Dendritic cell treated with granulocyte-macrophage colony-stimulating factor and Interleukin-4, amounts not matched to agents 40 ng/mL and 50 ng/mL, for 4 days (primary cell): ENCODE measurements around the gene COL17A1.

Source experiments
- H3K27ac Mint-ChIP-seq: one replicate; pipeline ENCODE4 v1.8.0; 2022; ENCODE audit warnings: mild to moderate bottlenecking, mixed read lengths
- H3K27me3 Mint-ChIP-seq: one replicate; pipeline ENCODE4 v1.8.0; 2022; ENCODE audit warnings: mild to moderate bottlenecking, mixed read lengths
- H3K36me3 Mint-ChIP-seq: one replicate; pipeline ENCODE4 v1.8.0; 2022; ENCODE audit warnings: low read depth, mixed read lengths
- H3K4me1 Mint-ChIP-seq: one replicate; pipeline ENCODE4 v1.8.0; 2022; ENCODE audit warnings: low read depth, mixed read lengths
- H3K4me3 Mint-ChIP-seq: one replicate; pipeline ENCODE4 v1.8.0; 2022; ENCODE audit warnings: mild to moderate bottlenecking, moderate library complexity, mixed read lengths
- H3K9me3 Mint-ChIP-seq: one replicate; pipeline ENCODE4 v1.8.0; 2022; ENCODE audit warnings: mixed read lengths
- intact Hi-C: fragments of 100-400 bp; cut with micrococcal nuclease; formaldehyde crosslinking; loops from one replicate; pipeline ENCODE4 v1.15.0; 2022

COL17A1 gene

DNA sequence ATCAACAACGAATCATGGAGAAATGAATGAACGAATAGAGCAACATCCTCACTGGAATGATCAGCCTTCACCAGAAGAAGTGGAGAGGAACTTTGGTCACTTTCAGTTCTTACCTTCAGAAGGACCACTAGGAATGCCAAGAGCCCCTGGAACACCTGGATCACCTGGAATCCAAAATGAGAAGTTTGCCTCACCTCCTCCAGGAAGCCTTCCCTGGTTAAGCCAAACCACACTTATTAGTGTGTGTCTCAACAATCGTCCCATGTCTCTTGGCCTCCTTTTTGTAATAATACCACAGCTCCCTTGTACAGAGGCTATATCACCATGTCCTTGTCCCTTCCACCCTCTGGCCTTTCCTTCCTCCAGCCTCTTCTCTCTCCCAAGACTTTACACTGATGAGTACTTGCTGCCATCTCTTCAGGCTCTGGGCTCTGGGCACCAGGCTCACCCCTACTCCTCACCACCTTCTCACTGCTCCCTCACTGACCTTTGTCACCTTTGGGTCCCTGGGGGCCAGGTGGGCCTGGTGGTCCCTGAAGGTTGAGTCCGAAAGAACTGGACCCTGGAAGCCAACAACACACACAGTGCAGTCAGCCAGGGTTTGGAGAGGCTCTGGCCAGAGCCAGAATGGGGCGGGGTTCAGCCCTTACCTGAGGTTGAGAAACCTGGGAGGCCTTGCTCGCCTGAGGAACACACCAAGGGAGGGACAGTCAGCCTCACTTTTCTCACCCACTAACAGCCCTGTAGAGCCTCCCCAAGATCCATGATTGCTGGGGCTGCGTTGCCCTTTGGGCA is 46.5 kb downstream of the COL17A1 start:
- Mint-ChIP-seq H3K36me3 (peaks cover 1% of the 10 kb centered on the region), H3K4me3 (no peak overlapping the region), H3K4me1 (no peaks in the 10 kb centered on the region), H3K27me3 (no peaks in the 10 kb centered on the region), H3K9me3 (no peaks in the 10 kb centered on the region), H3K27ac (no peak overlapping the region)
- intact Hi-C loops: no loop called here

DNA sequence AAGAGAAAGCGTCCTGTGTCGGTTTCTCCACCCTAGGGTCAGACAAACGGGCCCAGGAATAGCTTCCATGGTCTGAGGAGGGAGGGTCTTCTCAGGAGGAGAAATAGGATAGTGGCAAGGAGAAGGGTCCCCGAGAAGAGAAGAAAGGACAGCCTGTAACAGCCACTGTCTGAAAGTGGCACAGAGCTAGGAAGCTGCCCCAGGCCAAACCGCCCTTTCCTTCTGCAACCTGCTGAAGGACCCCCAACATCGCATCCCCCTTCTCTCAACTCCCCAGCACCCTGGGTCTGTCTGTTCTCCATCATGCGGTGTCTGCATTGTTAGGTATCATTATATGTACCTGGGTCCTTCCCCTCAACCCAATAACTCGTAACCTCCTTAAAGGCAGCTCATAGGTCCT is 47.1 kb downstream of the COL17A1 start:
- intact Hi-C loops: no loop called here
- Mint-ChIP-seq H3K27me3 (no peaks in the 10 kb centered on the region), H3K4me3 (no peak overlapping the region), H3K4me1 (no peaks in the 10 kb centered on the region), H3K36me3 (peaks cover 7% of the 10 kb centered on the region), H3K9me3 (no peaks in the 10 kb centered on the region), H3K27ac (no peak overlapping the region)

- no peak overlapping the region for H3K27ac Mint-ChIP-seq
These were observed 48.3 kb downstream of the COL17A1 start for GRCh38 chr10:104037261-104037951.

GRCh38 chr10:104036518-104037260 is 49.0 kb downstream of the COL17A1 start:
- intact Hi-C loops: no loop called here
- no peak overlapping the region for H3K27ac Mint-ChIP-seq
- no peak overlapping the region for H3K4me3 Mint-ChIP-seq
- H3K27me3 Mint-ChIP-seq: no peaks in the 10 kb centered on the region
- peaks cover 21% of the 10 kb centered on the region for H3K36me3 Mint-ChIP-seq
- no peaks in the 10 kb centered on the region for H3K4me1 Mint-ChIP-seq
- no peaks in the 10 kb centered on the region for H3K9me3 Mint-ChIP-seq

More at GRCh38 chr10:104037261-104037951, 48.3 kb downstream of the COL17A1 start:
- peaks cover 14% of the 10 kb centered on the region for H3K36me3 Mint-ChIP-seq
- H3K4me1 Mint-ChIP-seq: no peaks in the 10 kb centered on the region
- H3K4me3 Mint-ChIP-seq: no peak overlapping the region
- intact Hi-C loops: no loop called here
- H3K9me3 Mint-ChIP-seq: no peaks in the 10 kb centered on the region
- no peaks in the 10 kb centered on the region for H3K27me3 Mint-ChIP-seq

DNA sequence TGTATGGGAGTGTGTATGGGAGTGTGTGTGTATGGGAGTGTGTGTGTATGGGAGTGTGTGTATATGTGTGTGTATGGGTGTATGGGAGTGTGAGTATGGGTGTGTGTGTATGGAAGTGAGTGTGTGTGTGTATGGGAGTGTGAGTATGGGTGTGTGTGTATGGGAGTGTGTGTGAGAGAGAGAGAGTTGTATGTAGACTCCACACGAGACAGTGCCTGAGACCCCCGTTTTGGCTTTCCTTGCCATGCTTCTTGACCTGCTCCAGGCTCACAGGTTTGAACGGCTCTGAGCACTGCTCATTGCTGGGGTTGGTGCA is 49.7 kb downstream of the COL17A1 start:
- no peak overlapping the region for H3K4me3 Mint-ChIP-seq
- H3K9me3 Mint-ChIP-seq: no peaks in the 10 kb centered on the region
- peaks cover 27% of the 10 kb centered on the region for H3K36me3 Mint-ChIP-seq
- H3K4me1 Mint-ChIP-seq: no peaks in the 10 kb centered on the region
- H3K27me3 Mint-ChIP-seq: no peaks in the 10 kb centered on the region
- intact Hi-C loops: no loop called here
- H3K27ac Mint-ChIP-seq: no peak overlapping the region

DNA sequence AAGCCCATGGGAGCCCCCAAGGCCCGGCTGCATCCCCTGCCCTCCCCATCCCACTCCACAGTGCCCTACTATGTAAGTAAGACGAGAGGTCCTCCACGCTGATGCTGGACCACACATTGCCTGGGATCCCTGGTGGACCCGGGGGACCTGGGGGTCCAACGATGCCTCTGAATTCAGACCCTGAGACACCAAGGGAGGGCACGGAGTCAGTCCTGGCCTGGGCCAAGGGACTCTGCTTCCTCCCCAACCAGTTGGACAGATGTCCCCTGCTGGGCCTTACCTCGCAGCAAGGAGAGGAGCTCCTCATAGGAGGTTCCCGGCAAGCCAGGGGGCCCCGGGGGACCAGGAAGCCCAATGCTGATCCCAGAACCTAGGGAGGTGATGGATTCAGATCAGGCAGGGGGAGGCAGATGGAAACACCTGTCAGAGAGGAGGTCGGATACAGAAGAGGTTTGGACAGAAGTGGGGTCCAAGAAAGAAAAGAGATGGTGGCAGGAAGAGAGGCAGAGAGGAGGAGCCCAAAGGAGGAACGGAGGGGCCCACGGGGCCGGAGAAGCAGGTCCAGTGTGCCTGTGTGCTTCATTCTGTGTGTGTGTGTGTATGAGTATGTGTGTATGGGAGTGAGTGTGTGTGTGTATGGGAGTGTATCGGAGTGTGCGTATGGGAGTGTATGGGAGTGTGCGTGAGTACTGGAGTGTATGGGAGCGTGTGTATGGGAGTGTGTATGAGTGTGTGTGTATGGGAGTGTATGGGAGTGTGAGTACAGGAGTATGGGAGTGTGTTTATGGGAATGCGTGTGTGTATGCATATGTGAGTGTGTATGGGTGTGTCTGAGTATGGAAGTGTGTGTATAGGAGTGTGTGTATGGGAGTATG is 50.2 kb downstream of the COL17A1 start:
- no peak overlapping the region for H3K4me3 Mint-ChIP-seq

GRCh38 chr10:104034401-104035193 is 51.1 kb downstream of the COL17A1 start:
- Mint-ChIP-seq H3K27me3 (no peaks in the 10 kb centered on the region), H3K9me3 (no peaks in the 10 kb centered on the region), H3K36me3 (peaks cover 29% of the 10 kb centered on the region), H3K4me3 (no peak overlapping the region), H3K4me1 (no peaks in the 10 kb centered on the region), H3K27ac (no peak overlapping the region)
- intact Hi-C loops: no loop called here

More for the DNA sequence above, 50.2 kb downstream of the COL17A1 start:
- Mint-ChIP-seq H3K27ac (no peak overlapping the region), H3K36me3 (peaks cover 27% of the 10 kb centered on the region), H3K9me3 (no peaks in the 10 kb centered on the region), H3K4me1 (no peaks in the 10 kb centered on the region), H3K27me3 (no peaks in the 10 kb centered on the region)
- intact Hi-C loops: no loop called here

DNA sequence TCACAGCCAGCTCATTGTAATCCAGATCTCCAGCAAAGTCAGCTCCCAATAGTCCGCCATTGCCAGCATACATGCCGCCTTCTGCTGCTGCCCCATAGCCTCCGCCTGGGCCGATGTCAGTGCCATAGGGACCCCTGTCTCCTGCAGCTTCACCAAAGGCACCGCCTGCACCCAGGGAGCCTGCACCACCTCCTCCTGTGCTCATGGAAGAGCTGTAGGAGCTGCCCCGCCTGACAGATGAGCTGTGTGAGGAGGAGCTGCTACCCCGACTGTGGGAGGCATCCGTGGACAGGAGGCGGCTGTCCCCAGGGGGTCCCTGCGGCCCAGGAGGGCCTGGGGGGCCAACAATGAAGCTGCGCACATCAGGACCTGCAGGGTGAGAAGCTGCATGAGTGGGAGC is 51.7 kb downstream of the COL17A1 start:
- Mint-ChIP-seq H3K9me3 (no peaks in the 10 kb centered on the region), H3K27ac (no peak overlapping the region), H3K4me1 (no peaks in the 10 kb centered on the region), H3K4me3 (no peak overlapping the region), H3K27me3 (no peaks in the 10 kb centered on the region), H3K36me3 (peaks cover 35% of the 10 kb centered on the region)
- intact Hi-C loops: no loop called here

- no peaks in the 10 kb centered on the region for H3K9me3 Mint-ChIP-seq
- intact Hi-C loops: no loop called here
- H3K36me3 Mint-ChIP-seq: peaks cover 40% of the 10 kb centered on the region
- no peaks in the 10 kb centered on the region for H3K27me3 Mint-ChIP-seq
- no peak overlapping the region for H3K4me3 Mint-ChIP-seq
- no peak overlapping the region for H3K27ac Mint-ChIP-seq
- no peaks in the 10 kb centered on the region for H3K4me1 Mint-ChIP-seq
These were observed 52.2 kb downstream of the COL17A1 start for GRCh38 chr10:104033401-104033930.

DNA sequence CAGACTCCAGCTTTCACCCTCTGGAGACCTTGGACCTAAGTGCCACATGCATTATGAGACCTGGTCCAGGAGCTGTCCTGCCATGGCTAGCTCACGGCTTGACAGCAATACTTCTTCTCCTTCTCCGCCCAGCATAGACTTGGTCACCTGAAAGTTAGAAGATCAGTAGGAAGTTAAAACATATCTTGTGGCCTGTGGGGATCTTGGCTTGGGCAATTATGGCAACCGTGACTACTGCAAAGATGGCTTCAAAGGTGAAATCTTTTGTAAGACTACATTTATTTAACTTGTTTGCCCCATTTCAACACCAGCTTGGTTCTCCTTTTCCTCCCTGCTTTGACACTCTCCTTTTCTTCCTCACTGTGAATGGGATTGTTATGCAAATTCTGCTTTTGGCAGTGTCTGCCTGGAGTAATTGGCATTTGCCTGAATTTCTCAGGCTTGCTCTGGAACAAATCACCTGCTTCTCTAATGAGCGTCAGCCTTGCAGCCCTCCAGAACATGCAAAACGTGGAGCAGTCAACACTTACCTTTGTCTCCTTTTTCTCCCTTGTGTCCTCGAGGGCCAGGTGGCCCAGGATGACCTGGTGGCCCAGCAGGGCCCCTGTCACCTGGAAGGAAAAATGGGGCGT is 53.4 kb downstream of the COL17A1 start:
- H3K27me3 Mint-ChIP-seq: no peaks in the 10 kb centered on the region
- H3K9me3 Mint-ChIP-seq: no peaks in the 10 kb centered on the region
- no peak overlapping the region for H3K4me3 Mint-ChIP-seq
- peaks cover 51% of the 10 kb centered on the region for H3K36me3 Mint-ChIP-seq
- intact Hi-C loops: no loop called here
- no peak overlapping the region for H3K27ac Mint-ChIP-seq
- no peaks in the 10 kb centered on the region for H3K4me1 Mint-ChIP-seq

DNA sequence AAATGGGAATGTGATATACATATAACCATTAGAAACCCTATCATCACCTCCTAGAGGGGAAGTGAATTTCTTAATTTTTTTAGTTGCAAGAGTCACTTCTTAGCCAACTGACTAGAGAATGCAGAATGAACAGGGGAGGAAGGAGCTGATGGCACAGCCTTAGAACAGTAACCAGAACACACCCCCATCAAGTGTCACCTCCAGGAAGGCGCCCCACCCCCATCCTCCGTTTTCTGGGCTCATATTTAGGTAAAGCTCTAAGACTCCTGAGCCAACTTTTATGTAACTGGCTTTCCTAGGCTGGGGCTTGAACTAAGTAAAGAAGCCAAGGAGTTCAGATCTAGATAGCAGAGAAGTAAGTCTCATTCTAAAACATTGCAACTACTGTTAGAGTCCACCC is 54.0 kb downstream of the COL17A1 start:
- no peak overlapping the region for H3K4me3 Mint-ChIP-seq
- no peak overlapping the region for H3K27ac Mint-ChIP-seq
- no peaks in the 10 kb centered on the region for H3K4me1 Mint-ChIP-seq
- H3K36me3 Mint-ChIP-seq: peaks cover 51% of the 10 kb centered on the region
- H3K27me3 Mint-ChIP-seq: no peaks in the 10 kb centered on the region
- intact Hi-C loops: no loop called here
- H3K9me3 Mint-ChIP-seq: no peaks in the 10 kb centered on the region

DNA sequence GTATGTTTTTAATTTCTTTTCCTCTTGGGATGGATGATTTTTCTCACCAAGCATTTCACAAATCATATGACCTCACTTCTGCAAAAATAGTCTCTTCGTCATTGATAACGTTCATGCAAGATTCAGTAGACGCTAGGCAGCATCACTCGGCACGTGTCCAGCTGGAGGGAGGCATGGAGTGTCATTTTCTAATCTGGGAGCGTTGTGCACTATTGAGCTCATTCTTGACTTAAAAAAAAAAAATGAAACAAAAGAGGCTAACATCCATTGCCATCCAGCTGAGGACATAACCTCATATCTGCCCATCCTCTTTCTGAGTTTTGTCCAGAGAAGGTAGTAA is 56.2 kb downstream of the COL17A1 start:
- no peaks in the 10 kb centered on the region for H3K9me3 Mint-ChIP-seq
- H3K27ac Mint-ChIP-seq: no peak overlapping the region
- peaks cover 56% of the 10 kb centered on the region for H3K36me3 Mint-ChIP-seq
- no peaks in the 10 kb centered on the region for H3K4me1 Mint-ChIP-seq
- intact Hi-C loops: loop anchor here (10.0 kb wide), 1 partner anchor 95 kb away; the partner anchor contains the start of gene SFR1
- no peak overlapping the region for H3K4me3 Mint-ChIP-seq
- no peaks in the 10 kb centered on the region for H3K27me3 Mint-ChIP-seq
